T-helper 2 cell treated with Interferon-gamma antibody and Interleukin-4, amounts not matched to agents 100 ng/mL and 5 ng/mL, for 36 hours (primary cell): Measurements from ENCODE around the gene RPL26. TPM values are rescaled to one million over a fixed set of nuclear protein-coding genes. Genes with fewer than 3 reads are reported as not detected.
"Not testable (repeated sequence)": the region's sequence is repeated elsewhere in the genome, so short reads cannot be mapped to it uniquely, and the experiment has no call there.

Experiments used
- intact Hi-C: fragments of 100-400 bp; cut with micrococcal nuclease; formaldehyde crosslinking; loops from one replicate; pipeline ENCODE4 v1.15.1; 2023
- total RNA-seq: library from RNA; stranded (reverse); gene quantifications from 2 replicates; pipeline ENCODE4 v1.2.3, GENCODE V29; 2022

RPL26 gene
- total RNA-seq, 1 donor from 2014 or later, result 2,200 TPM

GRCh38 chr17:8369944-8370343 lies 13.0 kb downstream of the RPL26 start:
- intact Hi-C loops, result no loop called here

DNA sequence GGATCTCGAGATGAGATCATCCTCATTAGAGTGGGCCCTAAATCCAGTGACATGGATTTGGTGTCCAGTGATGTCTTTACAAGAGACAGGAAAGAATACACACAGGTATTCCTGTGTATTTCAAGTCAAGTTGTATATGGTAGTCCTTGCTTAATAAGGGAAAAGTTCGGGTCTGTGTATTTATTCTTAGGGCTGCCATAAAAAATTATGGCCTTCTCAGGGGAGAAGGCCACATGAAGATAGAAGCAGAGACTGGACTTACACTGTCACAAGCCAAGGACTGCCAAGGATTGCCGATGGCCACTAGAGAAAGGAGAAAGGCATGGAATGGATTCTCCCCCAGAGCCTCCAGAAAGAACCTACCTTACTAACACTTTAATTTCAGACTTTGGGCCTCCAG lies 14.8 kb downstream of the RPL26 start:
- intact Hi-C loops, result no loop called here

DNA sequence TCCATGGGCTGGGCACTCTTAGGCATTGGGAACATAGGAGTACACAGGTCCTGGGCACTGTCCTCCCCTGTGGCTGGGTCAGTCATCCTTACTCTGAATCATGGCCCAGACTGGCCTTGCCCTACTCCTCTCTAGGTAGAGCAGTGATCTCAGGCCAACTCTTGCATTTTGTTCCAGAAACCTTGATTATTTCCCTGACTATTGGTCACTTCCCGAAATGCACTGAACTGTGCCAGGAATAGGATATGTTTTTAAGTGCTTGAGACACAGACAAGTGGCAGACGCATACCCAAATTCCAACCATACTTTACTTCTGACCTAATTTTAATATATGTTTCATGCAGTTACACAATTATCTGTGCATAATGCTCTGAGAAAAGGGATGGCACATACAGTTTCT lies 16.8 kb downstream of the RPL26 start:
- intact Hi-C loops, result no loop called here

DNA sequence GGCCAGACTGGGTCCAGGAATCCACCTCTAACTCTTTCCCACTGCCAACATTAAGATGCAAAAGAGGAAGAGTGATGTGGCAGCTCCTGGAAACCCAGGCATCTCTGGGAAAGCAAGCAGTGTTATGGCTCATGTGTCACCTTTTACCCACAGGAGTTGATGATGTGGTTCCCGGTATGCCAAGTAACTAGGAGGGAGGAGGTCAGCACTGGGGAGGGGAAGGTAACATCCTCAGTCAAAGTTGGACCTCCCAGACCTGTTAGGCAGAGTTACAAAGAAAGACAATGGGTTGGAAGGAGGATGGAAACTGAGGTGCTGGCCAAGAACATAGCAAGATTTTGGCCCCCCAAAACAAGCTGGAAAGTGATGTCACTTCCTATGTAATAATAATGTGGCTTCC lies 17.9 kb downstream of the RPL26 start:
- intact Hi-C loops, result no loop called here

DNA sequence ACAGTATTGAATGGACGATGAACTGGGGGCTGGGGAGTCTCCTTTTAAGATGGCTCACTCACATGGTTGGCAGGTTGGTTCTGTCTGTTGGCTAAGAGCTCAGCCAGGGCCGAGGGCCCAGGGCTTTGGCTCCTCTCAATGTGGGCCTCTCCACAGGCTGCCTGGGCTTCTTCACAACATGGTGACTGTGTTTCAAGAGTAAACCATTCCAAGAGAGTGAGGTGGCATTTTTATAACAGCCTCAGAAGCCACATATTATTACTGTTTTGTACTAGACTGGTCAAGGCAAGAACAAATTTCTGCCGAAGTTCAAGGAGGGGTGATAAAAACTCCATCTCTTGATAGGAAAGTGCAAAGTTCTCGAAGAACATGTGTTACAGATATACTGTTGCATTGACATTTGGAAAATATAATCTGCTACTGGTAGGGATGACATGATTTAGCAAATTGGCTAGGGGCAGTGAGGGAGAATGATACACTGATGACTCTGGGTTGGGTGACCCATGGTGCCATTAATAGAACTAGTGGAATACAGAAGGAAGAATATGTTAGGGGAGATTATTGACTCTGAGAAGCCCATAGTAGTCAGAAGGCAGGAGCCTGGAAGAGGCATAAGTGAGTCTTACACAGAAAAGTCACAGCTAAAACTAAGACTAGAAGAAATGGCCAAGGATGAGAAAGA lies 20.2 kb downstream of the RPL26 start:
- intact Hi-C loops, result no loop called here

GRCh38 chr17:8360751-8361150 lies 22.2 kb downstream of the RPL26 start:
- intact Hi-C loops, result no loop called here

DNA sequence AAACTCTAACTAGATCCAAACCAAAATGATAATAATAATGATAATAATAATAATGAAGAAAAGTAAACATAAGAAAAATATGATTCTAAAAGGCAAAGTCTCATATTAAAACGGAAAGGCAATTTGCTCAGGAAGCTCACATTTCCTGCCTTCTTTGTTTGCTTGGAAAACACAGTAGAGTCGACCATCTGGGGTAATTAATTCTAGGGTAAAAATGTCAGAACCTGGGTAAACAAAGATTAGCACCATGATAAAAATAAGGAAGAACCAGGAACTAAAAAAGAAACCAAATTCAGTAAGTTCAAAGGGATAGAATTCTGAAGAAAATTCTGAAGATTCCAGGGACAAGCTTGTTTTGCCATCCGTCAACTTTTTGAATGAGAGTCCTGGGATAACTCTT lies 22.7 kb downstream of the RPL26 start:
- intact Hi-C loops, result no loop called here

DNA sequence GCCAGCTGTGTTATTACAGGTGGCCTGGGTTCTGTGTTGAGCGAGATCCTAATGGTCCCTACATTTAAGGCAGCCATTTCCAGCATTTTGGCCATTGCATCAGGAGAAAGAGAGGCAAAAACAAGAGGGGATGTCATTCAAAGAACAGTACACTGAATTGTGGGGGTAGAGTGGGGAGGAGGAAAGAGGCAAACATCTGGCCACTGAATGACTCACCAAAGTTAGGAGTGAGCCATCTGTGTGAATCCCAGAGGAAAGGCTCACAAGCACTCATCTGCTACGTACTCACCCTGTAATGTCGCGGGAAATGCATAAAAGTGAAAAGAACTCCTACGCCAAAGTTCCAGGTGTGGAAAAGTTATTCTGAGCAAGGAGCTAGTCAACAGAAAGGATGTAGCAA lies 23.2 kb downstream of the RPL26 start:
- intact Hi-C loops, result no loop called here

- intact Hi-C loops, result no loop called here
Observed at GRCh38 chr17:8357910-8358309, 25.1 kb downstream of the RPL26 start.

GRCh38 chr17:8354236-8354635 lies 28.8 kb downstream of the RPL26 start:
- intact Hi-C loops, result no loop called here

DNA sequence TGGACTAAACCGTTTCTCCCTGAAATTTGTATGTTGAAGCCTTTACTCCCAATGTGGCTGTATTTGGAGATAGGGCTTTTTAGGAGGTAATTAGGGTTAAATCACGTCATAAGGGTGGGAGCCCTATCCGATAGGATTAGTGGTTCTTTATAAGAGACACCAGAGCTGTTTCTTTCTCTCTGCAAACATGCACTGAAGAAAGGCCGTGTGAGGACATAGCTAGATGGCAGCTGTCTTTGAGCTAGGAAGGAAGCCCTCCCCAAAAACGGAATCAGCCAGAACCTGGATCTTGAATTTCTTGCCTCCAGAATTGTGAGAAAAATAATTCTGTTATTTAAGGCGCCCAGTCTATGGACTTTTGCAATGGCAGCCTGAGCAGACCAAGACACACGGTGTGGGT lies 29.3 kb downstream of the RPL26 start:
- intact Hi-C loops, result no loop called here

DNA sequence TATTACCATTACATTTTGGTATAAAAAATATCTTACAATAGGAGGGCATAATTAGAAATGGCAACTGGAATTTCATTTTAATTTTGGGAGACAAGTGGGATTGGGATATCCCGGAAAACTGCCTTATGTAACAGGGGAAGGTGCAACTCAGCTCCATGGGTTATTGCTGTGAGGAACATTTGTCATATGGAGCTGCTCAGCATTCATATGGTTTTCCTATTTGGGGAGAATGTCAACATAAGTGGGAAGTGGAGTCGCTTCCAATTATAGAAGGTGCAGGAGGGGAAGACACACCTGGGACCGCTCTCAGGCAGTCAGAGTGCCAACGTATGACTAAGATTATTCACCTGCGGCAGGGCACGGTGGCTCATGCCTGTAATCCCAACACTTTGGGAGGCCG lies 32.7 kb downstream of the RPL26 start:
- intact Hi-C loops, result no loop called here

DNA sequence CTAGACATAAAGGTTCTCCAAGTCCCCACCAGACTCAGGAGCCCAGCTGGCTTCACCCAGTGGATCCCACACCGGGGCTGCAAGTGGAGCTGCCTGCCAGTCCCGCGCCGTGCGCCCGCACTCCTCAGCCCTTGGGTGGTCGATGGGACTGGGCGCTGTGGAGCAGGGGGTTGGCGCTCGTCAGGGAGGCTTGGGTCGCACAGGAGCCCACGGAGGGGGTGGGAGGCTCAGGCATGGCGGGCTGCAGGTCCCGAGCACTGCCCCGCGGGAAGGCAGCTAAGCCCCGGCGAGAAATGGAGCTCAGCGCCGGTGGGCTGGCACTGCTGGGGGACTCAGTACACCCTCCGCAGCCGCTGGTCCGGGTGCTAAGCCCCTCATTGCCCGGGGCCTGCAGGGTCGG lies 36.0 kb downstream of the RPL26 start:
- intact Hi-C loops, result not testable (repeated sequence)

DNA sequence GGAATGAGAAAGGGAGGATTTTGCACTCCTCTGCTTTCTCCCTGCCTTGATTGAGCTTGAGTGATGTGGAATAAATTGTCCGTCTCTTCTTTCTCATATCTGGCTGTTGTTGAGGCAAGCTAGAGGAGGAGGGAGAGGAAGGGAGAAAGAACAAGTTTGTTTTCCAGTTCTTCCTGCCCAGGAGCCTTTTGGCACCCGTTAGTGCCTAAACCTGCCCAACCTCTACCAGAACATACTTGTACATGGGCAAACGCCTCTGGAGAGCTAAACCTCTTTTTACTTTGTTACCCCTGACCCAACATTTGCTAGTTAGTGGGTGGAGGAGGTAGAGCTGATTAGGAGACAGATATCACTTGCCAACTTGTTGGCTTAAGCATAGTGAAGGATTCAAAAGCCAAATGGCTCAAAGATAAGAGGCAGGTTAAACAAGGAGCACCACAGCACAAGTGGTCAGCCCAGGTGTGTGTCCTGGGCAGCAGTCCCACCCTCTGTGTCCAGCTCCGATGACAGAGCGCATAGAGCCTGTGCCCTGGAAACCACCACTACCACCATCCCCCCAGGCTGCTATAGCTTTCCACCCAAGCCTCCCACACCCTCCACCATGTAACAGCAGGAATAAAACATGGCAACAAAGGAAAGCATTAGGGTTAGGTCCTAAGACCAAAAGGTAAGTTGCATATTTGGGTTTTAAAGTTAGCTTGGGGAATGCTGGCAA lies 36.9 kb downstream of the RPL26 start:
- intact Hi-C loops, result no loop called here

GRCh38 chr17:8345052-8345690 lies 37.8 kb downstream of the RPL26 start:
- intact Hi-C loops, result no loop called here

DNA sequence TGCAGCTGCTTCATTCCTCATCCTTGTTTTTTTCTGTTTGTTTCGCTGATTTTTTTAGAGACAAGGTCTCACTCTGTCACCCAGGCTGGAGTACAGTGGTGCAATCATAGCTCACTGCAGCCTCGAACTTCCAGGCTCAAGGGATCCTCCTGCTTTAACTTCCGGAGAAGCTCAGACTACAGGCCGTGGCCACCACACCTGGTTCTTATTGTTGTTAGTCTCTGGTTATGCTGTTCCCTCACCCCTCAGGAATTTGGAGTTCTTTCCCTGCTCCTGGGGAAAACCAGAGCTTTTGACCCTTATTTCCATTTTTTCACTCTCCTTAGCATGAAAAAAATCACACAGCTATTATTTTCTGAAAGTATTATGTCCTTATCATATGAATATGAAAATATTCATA lies 41.5 kb downstream of the RPL26 start:
- intact Hi-C loops, result no loop called here

DNA sequence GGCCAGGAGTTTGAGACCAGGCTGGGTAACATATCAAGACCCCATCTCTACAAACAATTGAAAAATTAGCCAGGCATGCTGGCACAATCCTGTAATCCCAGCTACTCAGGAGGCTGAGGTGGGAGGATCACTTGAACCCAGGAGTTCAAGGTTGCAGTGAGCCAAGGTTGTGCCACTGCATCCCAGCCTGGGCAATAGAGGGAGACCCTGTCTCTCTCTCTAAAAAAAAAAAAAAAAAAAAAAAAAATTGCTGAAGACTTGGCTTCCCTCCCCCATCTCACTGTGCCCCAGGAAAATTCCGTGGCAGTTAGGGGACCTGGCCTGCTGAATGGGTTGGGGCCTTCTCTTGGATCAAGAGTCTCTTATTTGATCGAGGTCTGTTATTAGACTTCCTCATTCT lies 43.5 kb downstream of the RPL26 start, which contains the start of gene ODF4:
ODF4 (plus strand) TSS at position 301 of the 400 bp plus-strand sequence. CDS start 212 bp downstream, outside the sequence.
- intact Hi-C loops, result no loop called here

DNA sequence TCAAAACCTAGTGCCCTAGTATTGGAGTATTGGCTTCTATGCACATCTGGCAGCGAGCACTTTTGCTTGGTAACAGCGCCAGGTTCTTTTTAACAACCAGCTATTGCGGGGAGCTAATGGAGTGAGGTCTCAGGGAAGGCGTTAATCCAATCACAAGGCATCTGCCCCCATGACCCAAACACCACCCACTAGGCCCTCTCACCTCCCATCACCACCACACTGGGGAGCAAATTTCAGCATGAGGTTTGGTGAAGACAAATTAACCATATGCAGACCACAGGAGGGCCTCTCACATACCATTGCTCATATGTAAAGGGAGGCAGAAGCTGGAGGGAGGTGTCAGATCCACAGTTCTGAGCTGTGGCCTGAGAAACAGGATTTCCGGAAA lies 44.2 kb downstream of the RPL26 start:
- intact Hi-C loops, result no loop called here

DNA sequence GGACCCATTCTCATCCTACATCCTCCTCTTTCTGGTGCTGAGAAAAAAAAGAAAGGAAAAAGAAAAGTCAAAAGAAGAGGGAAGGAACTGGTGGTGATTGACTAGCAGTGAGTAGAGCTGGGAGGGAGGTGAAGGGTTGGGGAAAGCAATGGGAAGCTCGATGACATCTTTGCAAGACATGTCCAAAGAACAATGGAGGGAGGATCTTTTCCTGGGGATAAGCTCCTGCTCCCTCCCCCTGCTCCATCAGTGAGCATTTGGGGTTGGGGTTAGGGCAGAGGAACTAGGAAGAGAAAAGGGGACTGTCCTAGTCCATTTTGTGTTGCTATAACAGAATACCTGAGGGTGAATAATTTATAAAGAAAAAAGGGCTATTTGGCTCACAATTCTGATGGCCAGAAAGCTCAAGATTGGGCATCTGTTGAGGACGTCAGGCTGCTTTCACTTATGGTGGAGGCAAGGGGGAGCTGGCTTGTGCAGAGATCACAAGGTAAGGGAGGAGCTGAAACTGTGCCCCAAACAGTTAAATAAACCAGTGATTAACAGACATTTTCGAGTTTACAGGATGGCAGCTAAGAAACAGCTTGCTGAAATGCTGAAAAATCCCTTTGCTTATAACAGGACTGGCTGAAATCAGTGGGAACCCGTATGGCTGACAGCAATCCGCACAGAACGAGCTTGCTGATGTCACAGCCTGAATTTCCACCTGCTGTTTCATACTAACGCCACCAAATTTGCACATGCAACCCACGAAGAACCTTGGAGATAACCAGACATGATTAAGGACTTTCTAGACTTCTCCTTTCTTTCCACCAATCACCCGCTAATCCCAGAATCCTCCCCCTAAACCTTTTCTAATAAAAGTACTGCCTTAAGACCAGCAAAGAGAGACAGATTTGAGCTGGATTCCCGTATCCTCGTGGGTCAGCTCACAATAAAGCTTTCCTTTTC lies 44.9 kb downstream of the RPL26 start:
- intact Hi-C loops, result no loop called here

DNA sequence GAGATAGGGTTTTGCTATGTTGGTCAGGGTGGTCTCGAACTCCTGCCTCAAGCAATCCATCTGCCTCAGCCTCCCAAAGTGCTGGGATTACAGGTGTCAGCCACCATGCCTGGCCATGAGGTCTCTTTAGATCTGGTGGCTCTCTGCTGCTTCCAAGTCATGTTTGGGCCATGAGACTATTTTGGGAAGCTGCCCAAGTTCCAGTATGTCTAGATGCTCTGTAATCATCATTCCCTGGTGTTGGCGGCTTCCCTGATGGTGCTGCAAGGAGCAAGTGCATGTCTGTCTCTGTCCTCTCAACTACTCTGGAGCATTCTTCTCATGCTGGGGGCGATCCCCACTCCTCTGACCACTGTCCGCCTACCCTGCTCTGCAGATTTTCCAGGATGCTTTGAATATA lies 49.7 kb downstream of the RPL26 start:
- intact Hi-C loops, result no loop called here

DNA sequence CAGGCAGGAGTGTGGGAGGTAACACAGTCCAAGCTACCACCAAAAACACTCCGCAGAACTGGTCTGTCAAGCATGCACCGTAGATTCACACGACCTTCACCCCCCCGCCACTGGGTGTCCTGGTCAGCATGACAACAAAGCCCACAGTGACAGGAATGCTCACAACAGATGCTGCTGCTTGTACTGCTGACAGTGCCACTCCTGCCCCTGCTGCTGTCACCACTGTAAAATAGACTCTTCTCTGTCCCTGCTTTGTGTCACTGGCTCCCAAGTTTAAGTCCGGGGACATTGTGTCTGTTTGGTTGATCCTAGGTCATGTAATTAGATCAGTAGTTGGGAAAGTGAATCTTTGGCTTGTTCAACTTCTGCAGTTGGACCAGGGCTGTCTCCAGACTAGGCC lies 50.3 kb downstream of the RPL26 start:
- intact Hi-C loops, result no loop called here

- intact Hi-C loops, result no loop called here
Observed at GRCh38 chr17:8332128-8332527, 50.9 kb downstream of the RPL26 start.
